OCI-M2 (cell line): ENCODE data around the gene MORC3.
"Not testable (repeated sequence)": the region's sequence is repeated elsewhere in the genome, so short reads cannot be mapped to it uniquely, and the experiment has no call there.

Source experiments
- DNase-seq: peaks from one replicate; lab custom pipeline; 2025; ENCODE audit not compliant: unreplicated experiment; lab: John Stamatoyannopoulos, UW

The MORC3 gene

GRCh38 chr21:36385233-36386030, 65.4 kb downstream of the MORC3 start, which contains the start of gene CHAF1B:
CHAF1B (plus strand) TSS chr21:36385392; CDS start chr21:36386137, 745 bp downstream.
- DNase-seq, result peak; percentile 74

GRCh38 chr21:36386031-36386642, 66.1 kb downstream of the MORC3 start:
- no peak for DNase-seq

- no peak for DNase-seq
Observed at GRCh38 chr21:36388096-36388495, 68.1 kb downstream of the MORC3 start.

- DNase-seq, result no peak
Observed at GRCh38 chr21:36388835-36389234, 68.8 kb downstream of the MORC3 start.

- not testable (repeated sequence) for DNase-seq
Observed at GRCh38 chr21:36391649-36392048, 71.7 kb downstream of the MORC3 start.

- no peak for DNase-seq
Observed at GRCh38 chr21:36395353-36396111, 75.5 kb downstream of the MORC3 start.

GRCh38 chr21:36396325-36396724, 76.3 kb downstream of the MORC3 start:
- DNase-seq, result no peak

- no peak for DNase-seq
Observed at GRCh38 chr21:36396971-36397370, 77.0 kb downstream of the MORC3 start.

GRCh38 chr21:36397606-36398005, 77.6 kb downstream of the MORC3 start:
- DNase-seq, result no peak

- not testable (repeated sequence) for DNase-seq
Observed at GRCh38 chr21:36399736-36400135, 79.7 kb downstream of the MORC3 start.

GRCh38 chr21:36400719-36401118, 80.7 kb downstream of the MORC3 start:
- DNase-seq, result no peak

GRCh38 chr21:36402339-36402738, 82.3 kb downstream of the MORC3 start:
- no peak for DNase-seq

- no peak for DNase-seq
Observed at GRCh38 chr21:36403713-36404112, 83.7 kb downstream of the MORC3 start.

GRCh38 chr21:36408568-36408967, 88.6 kb downstream of the MORC3 start:
- no peak for DNase-seq

- no peak for DNase-seq
Observed at GRCh38 chr21:36411301-36411700, 91.3 kb downstream of the MORC3 start.

GRCh38 chr21:36412916-36413315, 92.9 kb downstream of the MORC3 start:
- DNase-seq, result no peak

- no peak for DNase-seq
Observed at GRCh38 chr21:36415375-36415774, 95.4 kb downstream of the MORC3 start.

GRCh38 chr21:36419241-36419640, 99.2 kb downstream of the MORC3 start:
- DNase-seq, result no peak

- DNase-seq, result no peak
Observed at GRCh38 chr21:36419996-36420395, 100.0 kb downstream of the MORC3 start.

GRCh38 chr21:36420571-36421339, 100.8 kb downstream of the MORC3 start:
- no peak for DNase-seq
